ENCODE data around the gene IGSF1.

The IGSF1 gene, protein sequence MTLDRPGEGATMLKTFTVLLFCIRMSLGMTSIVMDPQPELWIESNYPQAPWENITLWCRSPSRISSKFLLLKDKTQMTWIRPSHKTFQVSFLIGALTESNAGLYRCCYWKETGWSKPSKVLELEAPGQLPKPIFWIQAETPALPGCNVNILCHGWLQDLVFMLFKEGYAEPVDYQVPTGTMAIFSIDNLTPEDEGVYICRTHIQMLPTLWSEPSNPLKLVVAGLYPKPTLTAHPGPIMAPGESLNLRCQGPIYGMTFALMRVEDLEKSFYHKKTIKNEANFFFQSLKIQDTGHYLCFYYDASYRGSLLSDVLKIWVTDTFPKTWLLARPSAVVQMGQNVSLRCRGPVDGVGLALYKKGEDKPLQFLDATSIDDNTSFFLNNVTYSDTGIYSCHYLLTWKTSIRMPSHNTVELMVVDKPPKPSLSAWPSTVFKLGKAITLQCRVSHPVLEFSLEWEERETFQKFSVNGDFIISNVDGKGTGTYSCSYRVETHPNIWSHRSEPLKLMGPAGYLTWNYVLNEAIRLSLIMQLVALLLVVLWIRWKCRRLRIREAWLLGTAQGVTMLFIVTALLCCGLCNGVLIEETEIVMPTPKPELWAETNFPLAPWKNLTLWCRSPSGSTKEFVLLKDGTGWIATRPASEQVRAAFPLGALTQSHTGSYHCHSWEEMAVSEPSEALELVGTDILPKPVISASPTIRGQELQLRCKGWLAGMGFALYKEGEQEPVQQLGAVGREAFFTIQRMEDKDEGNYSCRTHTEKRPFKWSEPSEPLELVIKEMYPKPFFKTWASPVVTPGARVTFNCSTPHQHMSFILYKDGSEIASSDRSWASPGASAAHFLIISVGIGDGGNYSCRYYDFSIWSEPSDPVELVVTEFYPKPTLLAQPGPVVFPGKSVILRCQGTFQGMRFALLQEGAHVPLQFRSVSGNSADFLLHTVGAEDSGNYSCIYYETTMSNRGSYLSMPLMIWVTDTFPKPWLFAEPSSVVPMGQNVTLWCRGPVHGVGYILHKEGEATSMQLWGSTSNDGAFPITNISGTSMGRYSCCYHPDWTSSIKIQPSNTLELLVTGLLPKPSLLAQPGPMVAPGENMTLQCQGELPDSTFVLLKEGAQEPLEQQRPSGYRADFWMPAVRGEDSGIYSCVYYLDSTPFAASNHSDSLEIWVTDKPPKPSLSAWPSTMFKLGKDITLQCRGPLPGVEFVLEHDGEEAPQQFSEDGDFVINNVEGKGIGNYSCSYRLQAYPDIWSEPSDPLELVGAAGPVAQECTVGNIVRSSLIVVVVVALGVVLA (N-terminal part only)

DNA sequence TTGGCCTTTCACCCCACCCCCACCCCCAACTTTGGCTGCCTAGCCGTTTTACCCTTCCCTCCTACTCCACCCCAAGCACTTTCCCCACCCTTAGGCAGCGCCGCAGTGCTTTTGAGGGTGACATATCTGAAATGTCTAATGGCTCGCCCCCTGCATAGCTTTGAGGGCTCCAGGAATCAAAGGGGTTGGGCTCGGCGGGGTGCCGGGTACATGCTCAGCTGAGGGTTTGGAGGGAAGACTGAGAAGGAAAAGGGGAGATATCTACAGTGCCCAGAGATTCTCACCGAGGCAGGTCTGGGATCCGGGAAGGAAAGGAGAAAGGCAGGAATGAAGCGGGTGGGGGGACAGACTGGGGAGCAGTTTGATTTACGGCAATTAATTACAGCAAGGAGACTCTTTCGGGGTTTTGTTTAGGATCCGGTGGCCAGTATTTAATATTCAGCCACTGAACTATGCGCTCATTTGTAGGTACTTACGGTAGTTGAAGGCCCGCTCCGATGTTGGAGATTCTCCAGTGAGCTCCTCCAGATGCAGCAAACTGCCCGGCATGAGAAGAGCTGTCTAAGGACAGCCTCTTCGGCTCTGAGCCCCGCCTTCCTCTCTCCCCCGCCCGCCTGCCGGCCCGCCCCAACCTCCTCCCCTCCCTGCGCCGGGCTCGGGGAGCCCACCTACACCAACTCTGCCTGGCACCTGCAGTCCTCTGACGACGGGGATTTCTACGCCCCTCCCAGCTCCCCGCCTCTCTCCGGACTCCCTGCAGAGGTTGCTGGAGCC, at the start of gene IGSF1:
IGSF1 (minus strand) TSS at position 569 of the 774 bp plus-strand sequence. CDS start 2,632 bp downstream, outside the sequence.
- DNase-seq (ENCODE audit: low spot score) = peak; percentile 2

DNA sequence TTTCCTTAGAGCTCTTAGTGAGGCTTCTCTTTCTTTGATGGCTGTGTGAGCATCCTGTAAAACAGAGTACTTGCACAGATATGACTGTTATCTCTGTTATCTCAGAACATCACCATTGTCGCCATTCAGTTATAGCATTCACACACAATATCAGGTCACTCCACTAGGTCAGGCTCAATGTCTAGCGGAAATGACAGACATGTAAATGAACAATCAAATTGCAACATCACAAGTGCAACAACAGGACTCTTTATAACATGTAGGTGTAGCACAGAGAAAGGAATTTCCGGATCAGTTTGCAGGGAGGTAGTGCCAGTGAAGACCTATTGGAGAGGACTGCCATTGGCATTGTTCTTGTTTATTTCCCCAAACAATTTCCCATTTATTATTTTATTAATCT, 43.2 kb upstream of the IGSF1 start:
- DNase-seq (ENCODE audit: low spot score) = no peak

DNA sequence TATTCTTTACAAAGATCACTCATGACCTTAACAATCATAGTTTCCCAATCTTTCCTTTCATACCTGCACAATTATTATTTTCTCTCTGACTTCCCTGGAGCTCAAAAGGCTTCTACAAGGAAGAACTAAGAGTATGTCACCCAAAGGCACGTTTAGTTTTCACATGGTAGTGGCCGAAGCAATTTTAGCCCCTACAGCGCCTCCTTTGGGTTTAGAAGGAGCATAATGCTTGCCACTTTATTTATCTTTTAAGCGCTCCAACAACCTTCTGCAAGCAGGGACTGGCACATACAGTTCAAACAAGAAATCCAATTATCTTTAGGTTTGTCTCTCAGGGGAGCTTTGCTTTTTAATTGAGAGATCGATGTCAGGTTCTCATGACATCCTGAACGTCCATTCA, 42.0 kb upstream of the IGSF1 start:
- no peak for DNase-seq (ENCODE audit: low spot score)

DNA sequence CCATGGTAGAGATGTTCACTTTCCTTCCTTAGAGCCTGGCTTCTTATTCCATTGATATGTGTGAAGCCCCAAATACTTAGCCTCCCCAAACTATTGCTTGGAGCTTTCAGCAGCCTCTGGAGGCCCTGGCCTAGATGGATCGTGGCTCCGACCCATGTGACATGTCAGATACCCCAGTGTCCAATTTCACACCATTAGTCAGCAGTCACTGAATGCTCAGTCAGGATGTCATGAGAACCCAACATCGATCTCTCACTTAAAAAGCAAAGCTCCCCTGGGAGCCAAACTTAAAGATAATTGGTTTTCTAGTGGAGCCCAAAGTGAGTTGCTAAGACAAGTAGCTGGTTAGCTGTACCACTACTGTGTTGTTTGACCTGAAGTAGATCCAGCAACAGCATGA, 41.6 kb upstream of the IGSF1 start:
- DNase-seq (ENCODE audit: low spot score) = no peak

DNA sequence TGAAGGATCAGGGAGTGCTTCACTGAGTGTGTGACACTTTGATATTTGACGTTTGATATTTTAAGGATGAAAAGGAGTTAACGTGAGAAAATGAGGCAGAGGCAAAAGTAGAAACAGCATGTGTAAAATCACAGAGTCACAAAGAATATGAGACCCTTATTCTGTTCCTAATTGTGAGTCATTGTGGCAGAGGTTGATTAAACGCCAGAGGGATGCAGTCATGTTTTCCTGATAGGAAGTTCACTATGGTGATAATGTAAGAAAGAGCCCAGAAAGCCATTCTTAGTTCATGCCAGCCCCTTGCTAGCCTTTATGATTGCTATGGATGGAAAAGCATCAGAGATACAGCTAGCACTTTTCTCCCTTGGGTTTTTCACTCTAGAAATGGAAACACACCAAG, 33.5 kb upstream of the IGSF1 start:
- no peak for DNase-seq (ENCODE audit: low spot score)

DNA sequence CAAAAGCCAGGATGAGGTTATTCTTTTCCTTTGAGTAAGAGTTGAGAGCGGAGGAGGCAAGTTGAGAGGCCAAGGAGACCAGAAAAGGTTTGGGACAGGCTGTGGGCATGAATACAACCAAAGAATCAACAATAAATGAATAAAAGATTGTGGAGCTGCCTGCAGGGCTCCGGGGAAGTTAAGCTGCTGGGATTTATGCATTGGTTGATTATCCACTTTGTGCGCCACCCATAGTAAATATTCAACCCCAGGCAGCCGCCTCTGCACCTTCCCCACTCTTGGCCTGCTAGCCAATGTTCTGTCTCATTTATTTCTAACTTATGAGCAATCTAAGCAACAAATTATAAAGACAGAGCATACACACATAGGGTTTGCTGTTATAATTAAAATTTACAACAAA, 28.2 kb upstream of the IGSF1 start:
- DNase-seq (ENCODE audit: low spot score) = no peak

DNA sequence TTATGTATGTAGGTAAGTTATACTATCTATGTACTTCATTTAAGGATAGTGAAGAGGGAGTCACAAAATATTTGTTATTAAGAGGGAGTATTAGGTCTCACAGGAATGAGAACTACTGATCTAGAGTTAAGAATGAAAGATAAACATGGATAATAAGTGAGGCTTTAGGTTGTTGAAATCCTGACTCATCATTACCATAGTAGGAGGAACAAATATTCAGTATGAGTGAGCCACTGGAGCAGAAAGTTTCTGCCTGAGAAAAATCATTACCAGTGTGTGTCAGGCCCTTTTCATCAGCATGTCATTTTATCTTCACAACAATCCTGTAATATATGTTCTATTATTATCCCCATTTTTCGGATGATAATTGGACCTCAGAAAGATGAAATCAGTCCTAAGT, 27.2 kb upstream of the IGSF1 start:
- DNase-seq (ENCODE audit: low spot score) = no peak

DNA sequence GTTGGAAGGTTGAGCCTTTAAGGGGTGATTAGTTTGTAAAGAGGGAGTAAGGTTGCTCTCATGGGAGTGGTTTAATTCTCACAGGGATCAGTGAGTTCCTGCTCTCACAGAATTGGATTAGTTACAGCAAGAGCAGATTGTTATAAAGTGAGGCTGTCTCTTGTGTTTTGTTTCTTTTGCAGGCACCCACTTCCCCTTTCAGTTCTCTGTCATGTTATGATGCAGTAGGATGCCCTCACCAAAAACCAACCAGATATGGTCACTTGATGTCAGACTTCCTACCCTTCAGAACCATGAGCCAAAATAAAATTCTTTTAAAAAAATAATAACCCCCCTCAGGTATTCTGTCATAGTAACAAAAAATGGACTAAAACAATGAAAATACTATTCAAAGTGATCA, 19.9 kb upstream of the IGSF1 start:
- no peak for DNase-seq (ENCODE audit: low spot score)

DNA sequence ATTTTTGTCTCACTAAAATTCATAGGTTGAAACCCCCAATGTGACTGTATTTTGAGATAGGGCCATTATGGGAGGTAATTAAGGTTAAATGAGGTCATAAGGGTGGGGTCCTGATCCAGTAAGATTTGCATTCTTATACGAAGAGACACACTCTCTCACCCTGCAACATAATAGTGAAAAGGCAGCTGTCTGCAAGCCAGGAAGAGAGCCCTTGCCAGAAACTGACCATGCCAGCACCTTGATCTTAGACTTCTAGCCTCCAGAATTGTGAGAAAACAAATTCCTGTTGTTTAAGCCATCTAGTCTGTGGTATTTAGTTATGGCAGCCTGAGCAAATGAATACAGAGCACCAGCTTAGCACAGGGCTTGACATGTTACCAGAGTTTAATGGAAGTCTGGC, 17.5 kb upstream of the IGSF1 start:
- no peak for DNase-seq (ENCODE audit: low spot score)

DNA sequence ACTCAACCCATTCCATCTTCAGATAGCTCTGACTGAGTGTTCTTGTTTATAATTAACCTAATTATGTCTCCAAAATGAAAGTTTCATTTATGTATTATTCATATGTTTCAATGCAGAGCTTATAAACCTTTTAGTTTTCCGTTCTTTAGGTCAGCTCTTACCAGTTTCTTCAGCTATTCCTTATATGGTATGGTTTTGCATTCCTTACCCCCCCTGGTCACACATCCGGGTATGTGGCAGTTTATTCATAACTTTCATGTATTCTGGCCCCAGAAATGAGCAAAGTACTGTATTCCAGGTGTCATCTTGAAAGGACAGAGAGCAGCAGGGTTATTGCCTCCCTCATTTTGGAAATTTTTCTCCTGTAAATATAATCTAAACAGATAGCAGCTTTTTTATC, 16.8 kb upstream of the IGSF1 start:
- DNase-seq (ENCODE audit: low spot score) = no peak

DNA sequence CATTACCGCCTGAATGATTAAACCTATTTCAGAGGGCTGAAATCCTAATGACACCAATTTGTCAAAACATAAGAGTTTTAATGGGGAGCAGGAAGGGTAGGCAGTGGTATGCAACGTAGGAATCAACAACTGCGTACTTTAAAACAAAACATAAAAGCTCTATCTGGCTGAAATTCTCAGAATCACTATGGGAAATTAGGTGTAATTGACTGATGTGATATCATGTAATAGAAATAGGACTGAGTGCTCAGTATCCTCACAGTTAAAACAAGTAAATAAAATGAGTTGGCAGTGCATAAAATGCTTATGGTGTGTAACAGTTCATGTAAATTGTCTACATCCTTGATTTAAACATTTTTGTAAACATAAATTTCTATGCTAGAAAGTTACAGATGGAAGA, 13.6 kb upstream of the IGSF1 start:
- no peak for DNase-seq (ENCODE audit: low spot score)

DNA sequence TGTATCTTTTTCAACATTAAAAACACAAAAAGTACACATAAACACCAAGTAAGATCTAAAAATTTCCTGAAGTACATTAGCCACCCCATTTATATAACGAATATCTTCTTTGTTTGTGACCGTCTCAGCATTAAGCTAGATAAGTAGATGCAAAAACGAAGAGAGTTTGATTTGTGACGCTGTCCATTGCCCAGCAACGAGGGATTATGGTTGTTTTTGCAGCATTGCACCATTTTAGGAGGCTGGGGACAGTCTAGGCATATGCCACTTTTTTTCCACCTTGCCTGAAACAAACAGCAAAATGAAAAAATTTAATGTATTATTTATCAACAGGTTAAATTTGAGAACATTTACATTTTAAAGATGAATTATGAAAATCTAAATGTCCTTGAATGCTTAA, 12.0 kb upstream of the IGSF1 start:
- no peak for DNase-seq (ENCODE audit: low spot score)

DNA sequence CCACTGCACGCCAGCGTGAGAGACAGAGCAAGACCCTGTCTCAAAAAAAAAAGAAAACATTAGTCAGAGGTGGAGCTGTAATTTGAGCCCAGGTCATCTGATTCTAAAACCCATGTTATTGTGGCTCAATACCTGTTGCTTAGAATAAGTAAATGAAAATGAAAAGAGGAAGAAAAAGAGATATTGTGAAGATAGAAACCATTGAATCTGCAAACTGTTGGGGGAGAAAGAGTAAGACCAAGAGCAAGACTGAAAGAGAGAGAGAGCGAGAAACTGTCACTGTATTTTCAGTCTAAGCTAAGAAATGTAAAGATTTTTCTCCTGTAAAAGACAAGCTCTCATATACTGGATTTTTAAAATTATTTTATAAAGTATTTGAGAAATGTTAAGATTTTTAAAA, 9.7 kb upstream of the IGSF1 start:
- DNase-seq (ENCODE audit: low spot score) = no peak

DNA sequence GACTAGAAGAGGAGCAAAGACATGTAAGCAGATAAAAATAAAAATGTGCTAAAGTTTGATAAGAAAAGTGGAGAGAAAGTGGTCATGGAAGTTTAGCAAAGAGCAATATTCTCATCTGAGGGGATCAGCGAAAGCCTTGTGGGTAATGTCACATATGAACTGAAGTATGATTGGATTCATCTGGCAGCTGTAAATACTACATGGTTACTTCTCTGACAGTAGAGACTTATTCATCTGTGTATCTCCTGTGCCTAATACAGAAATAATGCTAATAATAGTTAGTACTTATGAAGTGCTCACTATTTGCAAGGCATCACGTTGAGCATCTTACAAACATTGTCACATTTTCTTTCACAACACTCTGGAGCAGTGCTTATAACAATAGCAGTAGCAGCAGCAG, 8.9 kb upstream of the IGSF1 start:
- DNase-seq (ENCODE audit: low spot score) = no peak

DNA sequence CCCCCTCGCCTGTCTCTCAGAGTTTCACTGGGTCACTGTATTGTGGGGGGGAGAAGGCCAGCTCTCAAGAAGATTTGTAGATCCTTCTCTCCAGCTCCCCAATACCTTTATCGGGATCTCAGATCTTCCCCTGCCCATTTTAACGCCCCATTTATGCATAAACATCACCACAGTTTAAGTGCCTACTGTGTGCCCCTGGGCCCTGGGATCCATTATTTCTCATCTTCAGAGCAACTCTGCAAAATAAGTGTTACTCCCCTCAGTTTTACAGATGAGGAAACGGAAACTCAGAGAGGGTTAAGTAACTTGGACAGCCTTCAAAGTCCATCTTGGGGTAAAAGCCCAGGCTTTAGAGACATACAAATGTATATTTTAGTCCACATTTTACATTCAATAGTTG, 421 bp upstream of the IGSF1 start:
- DNase-seq (ENCODE audit: low spot score) = no peak

DNA sequence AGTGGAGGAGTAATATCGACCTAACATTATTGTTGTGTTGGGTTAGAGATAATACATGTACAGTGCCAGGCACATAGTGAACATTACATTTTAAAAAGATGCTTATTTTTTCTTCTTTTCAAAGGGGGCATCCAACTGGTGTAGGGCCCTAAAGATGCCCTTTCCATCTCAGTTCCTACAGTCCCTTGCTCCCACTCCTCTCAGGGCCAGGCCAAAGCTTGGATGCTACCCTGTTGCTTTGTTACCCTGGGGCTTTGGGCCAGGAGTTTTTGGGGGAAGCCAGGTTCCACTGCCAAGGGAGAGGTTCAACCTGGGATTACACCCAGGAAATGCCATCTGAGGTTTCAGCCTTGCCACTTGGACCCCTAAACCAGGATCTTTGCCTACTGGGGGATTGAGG, 918 bp downstream of the IGSF1 start:
- no peak for DNase-seq (ENCODE audit: low spot score)

DNA sequence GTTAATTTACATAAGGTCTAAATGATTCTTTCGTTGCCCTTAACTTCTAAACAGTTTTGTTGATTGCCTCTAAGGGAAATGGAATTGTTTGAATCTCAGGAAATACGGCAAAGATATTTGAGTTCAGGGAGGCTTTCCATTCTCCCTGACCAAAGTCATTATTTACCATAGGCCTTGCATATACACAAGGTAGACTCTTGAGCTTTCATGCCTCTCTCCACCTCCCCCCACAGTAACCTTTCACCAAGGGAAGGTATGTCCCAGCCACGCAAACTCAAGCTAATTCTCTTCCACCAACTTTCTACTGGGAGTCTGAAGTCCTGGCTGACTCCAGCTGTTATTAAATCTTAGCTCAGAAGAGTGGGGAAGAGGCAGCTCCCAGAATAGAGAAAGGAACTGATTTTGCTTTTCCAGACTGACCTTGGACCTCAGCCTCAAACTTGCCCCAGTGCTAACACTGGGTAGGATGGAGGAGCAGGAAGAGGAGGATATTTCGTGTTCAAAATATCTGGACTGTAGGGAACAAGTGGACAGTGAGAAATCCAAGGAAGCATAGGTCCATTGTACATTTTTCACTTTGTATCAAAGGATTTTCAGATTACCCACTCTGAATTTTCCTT, 1.4 kb downstream of the IGSF1 start:
- no peak for DNase-seq (ENCODE audit: low spot score)

DNA sequence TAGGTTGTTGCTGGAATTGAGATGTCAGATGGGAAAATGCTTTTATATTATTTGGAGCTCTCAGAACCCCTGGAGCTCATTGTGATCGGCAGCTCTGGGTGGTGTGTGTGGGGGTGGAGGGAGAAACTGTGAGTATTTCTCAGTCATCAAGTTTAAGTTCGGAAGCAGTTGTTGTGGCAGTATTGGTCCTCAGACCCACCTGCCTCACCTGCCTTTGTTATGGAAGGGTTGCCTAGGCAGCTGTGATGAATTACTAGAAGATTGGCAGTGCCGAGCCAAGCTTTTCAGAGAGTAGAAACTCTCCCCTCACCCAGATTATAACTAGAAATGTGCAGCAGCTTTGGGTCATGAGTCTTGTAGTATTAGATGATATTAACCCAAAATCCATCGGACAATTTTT, 9.5 kb downstream of the IGSF1 start:
- no peak for DNase-seq (ENCODE audit: low spot score)

DNA sequence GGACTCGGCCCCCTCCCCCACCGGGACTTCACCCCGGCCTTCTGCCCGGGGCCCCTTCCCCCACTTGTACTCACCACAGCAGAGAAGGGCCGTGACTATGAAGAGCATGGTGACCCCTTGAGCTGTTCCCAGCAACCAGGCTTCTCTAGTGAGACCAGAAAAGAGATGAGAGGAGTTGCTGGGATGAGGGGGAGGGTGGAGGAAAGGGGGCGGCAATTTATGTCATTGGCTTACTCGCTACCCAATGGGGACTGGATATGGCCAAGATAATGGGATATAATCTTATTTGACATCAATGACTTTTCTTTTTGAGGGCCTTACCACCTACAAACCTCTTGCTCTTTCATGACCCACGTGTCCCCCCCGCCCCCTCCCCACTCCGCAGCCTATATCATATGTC, 9.9 kb downstream of the IGSF1 start:
- DNase-seq (ENCODE audit: low spot score) = no peak

DNA sequence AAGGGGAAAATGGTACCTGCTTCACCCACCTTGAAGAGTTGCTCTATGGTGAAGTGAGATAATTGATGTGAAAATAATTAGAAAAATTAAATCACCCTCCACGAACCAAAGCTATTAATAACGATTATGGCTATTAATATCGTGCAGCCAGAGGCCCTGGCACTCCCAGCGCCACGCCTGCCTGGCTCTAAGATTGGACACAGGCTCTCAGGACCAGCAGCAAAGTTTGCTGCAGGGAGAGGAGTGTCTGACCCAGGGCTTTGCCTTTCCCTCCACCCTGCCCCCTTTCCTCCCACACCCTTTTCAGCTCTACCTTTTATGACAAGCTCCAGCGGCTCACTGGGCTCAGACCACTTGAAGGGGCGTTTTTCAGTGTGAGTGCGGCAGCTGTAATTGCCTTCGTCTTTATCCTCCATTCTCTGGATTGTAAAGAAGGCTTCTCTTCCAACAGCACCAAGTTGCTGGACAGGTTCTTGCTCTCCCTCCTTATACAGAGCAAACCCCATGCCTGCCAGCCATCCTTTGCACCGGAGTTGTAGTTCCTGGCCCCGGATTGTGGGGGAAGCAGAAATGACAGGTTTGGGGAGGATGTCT, 11.5 kb downstream of the IGSF1 start:
- no peak for DNase-seq (ENCODE audit: low spot score)

DNA sequence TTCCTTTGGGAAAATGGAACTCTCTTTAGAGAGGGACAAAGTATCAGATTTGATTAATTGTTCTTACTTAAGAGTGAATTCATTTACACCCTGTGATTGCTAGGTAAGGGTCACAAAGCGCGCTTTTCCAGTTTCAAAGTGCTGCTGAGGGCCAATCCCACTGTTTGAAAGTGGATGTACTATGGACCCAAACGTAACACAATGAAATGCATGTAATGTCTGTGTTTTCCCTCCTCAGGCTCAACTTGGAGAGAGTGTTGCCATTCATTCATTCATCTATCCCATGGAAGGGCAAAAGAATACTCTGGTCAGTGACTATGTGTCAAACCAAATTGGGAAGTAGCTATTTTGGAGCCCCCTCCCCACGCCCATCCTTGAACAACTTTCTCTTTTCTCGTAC, 16.1 kb downstream of the IGSF1 start:
- DNase-seq (ENCODE audit: low spot score) = no peak

Data from cerebellar cortex (tissue), 1 donor.